ENCODE data around the gene IGF2BP3.
"Not testable (repeated sequence)": the region's sequence is repeated elsewhere in the genome, so short reads cannot be mapped to it uniquely, and the experiment has no call there.

The IGF2BP3 gene

DNA sequence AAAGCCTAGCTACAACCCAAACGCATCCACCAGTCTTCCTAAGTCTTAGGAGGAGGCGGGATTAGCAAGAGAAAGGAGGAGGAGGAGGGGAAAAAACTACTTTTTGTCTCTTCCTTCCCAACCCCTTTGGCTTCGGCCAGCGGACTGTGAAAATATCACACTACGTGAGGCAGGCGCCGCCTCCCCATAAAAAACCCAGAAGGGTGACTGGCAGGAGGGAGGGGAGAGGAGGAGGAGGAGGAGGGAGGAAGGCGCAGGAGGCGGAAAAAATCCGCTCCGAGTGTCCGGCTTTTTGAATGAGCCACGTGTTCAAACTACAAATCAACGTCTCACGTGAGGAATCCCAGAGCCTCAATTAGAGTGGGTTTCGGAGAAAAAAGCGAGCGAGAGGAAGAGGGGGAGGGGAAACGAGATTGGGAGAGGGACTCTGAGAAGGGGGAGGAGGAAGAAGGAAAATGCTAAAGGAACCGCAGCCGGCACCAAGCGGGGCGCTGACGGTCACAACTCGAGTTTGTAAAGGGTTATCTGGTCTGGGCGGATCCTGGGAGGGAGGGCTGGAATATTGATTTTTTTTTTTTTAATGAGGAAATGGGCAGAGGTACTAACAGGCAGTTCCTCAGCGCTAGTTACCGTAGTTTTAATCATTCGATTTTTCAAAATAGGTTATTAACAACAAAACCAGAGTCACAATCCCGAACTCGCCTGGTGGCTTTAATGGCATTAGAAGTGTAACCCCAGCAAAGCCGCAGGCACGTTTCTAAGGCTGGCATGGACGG, at the start of gene IGF2BP3:
Gene IGF2BP3, minus strand, starts transcription at position 162 of the 776 bp plus-strand sequence. CDS start 381 bp downstream, outside the sequence.
- in situ Hi-C loops (cut with HindIII; ENCODE audit: low pct_ligation_motif_present, low pct_unique_long_range_greater_than_20kb, low sequenced_read_pairs), result no loop called here
- DNase-seq, result peak; percentile 95

DNA sequence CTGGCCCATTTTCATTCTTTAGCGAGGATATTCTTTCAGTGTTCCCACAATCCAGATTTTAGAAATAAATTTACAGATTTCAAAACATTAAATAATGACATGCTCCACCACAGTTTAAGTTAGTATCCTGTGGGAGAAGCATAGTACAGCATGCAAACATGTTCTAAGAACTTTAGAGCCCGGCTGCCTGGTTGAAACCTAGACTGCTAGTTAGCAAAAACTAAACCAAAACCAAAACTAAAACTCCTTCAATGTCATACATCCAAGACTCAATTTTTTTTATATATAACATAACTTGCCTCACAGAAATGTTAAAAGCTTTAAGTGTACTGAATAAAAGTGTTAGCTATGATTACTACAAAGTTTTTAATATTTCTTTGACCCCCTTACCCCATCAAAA, 44.5 kb upstream of the IGF2BP3 start:
- DNase-seq, result no peak
- in situ Hi-C loops (cut with HindIII; ENCODE audit: low pct_ligation_motif_present, low pct_unique_long_range_greater_than_20kb, low sequenced_read_pairs), result no loop called here

DNA sequence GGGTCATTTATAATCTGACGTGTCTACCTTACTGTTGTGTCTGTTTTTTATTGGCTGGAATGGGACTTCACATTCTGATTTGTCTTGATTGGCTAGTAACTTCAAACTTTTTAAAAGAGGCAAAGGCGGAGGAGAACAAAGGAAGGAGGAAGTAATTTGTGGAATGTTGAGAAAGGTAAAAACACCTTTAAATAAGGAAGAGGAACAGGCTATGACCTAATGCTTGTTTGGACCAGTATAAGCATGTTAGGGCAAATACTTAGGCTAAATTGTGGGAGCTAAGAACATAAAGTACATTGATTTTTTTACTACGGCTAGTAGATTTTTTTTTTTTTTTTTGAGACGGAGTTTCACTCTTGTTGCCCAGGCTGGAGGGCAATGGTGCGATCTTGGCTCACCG, 43.5 kb upstream of the IGF2BP3 start:
- DNase-seq; in situ Hi-C loops (cut with HindIII; ENCODE audit: low pct_ligation_motif_present, low pct_unique_long_range_greater_than_20kb, low sequenced_read_pairs): not testable (repeated sequence)

- no peak for DNase-seq
- in situ Hi-C loops (cut with HindIII; ENCODE audit: low pct_ligation_motif_present, low pct_unique_long_range_greater_than_20kb, low sequenced_read_pairs), result no loop called here
These were observed 23.7 kb upstream of the IGF2BP3 start for GRCh38 chr7:23494009-23494408.

DNA sequence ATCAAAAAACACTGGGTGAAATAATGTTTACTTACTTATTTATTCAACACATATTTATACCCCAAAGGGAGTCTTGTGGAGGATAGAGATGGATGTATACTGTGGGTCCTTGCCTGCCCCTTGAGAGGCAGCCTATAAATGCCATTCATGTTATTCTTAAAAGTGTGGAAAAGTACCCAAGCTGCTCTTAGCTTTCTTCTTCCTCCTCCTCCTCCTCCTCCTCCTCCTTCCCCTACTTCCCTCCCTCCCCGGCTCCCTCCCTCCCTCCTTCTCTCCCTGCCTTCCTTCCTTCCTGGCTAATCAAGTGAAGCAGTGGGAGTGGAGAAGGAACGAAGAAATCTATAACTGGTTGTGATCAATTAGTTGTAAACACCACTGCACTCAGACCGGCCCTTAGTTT, 21.2 kb upstream of the IGF2BP3 start:
- no peak for DNase-seq
- in situ Hi-C loops (cut with HindIII; ENCODE audit: low pct_ligation_motif_present, low pct_unique_long_range_greater_than_20kb, low sequenced_read_pairs), result no loop called here

DNA sequence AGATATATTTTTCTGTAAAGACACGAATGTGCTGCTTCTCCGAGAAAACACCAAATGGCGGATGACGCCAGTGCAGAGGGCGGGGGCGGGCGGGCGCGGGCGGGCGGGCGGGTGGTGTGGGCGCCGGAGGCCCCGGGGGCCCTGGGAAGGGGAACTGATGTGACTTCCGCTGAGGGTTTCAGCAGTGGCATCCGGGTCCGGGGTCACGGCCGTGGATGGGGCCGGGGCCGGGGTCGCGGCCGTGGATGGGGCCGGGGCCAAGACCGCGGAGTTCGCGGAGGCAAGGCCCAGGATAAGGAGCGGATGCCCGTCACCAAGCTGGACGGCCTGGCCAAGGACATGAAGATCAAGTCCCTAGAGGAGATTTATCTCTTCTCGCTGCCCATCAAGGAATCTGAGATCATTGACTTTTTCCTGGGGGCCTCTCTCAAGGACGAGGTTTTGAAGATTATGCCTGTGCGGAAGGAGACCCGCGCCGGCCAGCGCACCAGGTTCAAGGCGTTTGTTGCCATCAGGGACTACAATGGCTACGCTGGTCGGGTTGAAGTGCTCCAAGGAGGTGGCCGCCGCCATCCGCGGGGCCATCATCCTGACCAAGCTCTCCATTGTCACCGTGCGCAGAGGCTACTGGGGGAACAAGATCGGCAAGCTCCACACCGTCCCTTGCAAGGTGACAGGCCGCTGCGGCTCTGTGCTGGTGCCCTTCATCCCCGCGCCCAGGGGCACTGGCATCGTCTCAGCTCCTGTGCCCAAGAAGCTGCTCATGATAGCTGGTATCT, 20.3 kb upstream of the IGF2BP3 start:
- in situ Hi-C loops (cut with HindIII; ENCODE audit: low pct_ligation_motif_present, low pct_unique_long_range_greater_than_20kb, low sequenced_read_pairs), result no loop called here
- DNase-seq, result no peak

DNA sequence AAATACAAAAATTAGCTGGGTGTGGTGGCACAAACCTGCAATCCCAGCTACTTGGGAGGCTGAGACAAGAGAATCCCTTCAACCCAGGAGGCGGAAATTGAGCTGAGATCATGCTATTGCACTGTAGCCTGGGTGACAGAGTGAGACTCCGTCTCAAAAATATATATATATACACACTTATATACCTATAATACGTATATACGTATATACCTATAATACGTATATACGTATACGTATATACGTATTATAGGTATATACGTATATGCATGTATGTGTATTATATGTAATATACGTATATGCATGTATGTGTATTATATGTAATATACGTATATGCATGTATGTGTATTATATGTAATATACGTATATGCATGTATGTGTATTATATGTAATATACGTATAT, 18.4 kb upstream of the IGF2BP3 start:
- DNase-seq; in situ Hi-C loops (cut with HindIII; ENCODE audit: low pct_ligation_motif_present, low pct_unique_long_range_greater_than_20kb, low sequenced_read_pairs): not testable (repeated sequence)

- no peak for DNase-seq
- in situ Hi-C loops (cut with HindIII; ENCODE audit: low pct_ligation_motif_present, low pct_unique_long_range_greater_than_20kb, low sequenced_read_pairs), result no loop called here
These were observed 17.4 kb upstream of the IGF2BP3 start for GRCh38 chr7:23487670-23488069.

DNA sequence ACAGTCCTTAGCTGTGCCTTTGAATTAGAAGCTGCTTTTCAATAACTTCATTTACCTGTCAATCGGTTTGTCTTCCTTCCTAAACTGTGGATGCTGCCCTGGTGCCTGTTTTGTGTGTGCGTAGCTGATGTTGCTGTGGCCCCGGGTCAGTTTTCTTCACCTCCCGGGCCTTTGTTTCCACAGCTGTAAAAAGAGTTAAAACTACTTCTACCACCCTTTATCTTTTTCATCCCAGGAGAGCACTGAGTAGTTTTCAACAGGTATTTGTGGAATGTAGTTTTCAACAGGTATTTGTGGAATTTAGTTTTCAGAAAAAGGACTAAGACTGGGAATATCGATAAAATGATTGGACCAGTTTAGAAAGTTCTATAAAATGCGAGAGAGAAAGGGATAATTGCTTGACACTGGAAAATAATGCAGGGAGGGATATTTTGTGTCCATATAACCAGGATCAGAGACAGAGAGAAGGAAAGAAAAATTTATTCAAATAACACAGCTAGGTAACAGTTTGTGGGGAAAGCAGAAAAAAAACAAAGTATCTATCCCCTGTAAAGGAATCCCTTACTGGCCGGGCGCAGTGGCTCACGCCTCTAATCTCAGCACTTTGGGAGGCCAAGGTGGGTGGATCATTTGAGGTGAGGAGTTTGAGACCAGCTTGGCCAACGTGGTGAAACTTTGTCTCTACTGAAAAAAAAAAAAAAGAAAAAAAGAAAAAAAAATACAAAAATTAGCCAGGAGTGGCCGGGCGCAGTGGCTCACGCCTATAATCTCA, 15.9 kb upstream of the IGF2BP3 start:
- in situ Hi-C loops (cut with HindIII; ENCODE audit: low pct_ligation_motif_present, low pct_unique_long_range_greater_than_20kb, low sequenced_read_pairs), result no loop called here
- DNase-seq, result no peak

- DNase-seq, result no peak
- in situ Hi-C loops (cut with HindIII; ENCODE audit: low pct_ligation_motif_present, low pct_unique_long_range_greater_than_20kb, low sequenced_read_pairs), result no loop called here
These were observed 12.4 kb upstream of the IGF2BP3 start for GRCh38 chr7:23482686-23483085.

DNA sequence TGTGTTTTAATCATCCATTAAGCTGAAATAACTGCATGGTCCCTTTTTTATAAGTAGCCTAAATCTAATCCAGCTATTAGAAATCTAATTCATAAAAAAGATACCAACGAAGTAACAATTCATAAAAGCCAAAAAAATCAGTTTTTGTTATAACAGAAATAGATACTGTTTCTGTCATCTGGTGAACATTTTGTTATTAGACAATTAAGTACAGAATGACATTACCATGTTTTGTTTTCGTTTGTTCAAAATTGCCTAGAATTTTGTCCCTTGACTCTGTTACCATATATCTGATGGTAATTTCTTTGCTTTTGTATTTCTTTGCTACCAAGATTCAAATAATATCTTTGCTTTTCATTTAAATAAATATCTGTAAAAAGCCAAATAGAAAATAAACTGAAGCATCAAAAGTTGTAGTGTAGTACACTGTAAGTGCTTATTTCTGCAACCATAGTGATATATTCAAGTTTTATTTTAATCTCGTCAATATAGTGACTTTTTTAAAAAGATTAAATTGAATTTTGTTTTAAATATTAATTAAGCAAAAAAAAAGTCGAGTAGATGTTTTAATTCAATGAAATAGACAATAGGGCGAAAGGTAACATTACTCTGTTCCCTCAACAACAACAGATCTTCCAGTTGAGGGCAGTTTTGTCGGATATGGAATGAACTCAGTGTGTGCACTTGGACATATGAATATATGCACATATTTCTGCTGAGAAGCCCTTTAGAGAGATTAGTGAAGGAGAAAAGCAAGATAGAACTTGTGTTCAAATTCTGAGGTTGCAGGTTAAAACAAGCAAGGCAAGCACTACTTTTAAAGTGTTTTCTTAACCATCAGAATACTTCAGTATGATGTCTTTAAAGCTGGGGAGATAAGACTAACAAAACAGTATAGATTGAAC, 7.9 kb upstream of the IGF2BP3 start:
- no peak for DNase-seq
- in situ Hi-C loops (cut with HindIII; ENCODE audit: low pct_ligation_motif_present, low pct_unique_long_range_greater_than_20kb, low sequenced_read_pairs), result no loop called here

- in situ Hi-C loops (cut with HindIII; ENCODE audit: low pct_ligation_motif_present, low pct_unique_long_range_greater_than_20kb, low sequenced_read_pairs), result no loop called here
- no peak for DNase-seq
These were observed 6.8 kb upstream of the IGF2BP3 start for GRCh38 chr7:23477157-23477499.

DNA sequence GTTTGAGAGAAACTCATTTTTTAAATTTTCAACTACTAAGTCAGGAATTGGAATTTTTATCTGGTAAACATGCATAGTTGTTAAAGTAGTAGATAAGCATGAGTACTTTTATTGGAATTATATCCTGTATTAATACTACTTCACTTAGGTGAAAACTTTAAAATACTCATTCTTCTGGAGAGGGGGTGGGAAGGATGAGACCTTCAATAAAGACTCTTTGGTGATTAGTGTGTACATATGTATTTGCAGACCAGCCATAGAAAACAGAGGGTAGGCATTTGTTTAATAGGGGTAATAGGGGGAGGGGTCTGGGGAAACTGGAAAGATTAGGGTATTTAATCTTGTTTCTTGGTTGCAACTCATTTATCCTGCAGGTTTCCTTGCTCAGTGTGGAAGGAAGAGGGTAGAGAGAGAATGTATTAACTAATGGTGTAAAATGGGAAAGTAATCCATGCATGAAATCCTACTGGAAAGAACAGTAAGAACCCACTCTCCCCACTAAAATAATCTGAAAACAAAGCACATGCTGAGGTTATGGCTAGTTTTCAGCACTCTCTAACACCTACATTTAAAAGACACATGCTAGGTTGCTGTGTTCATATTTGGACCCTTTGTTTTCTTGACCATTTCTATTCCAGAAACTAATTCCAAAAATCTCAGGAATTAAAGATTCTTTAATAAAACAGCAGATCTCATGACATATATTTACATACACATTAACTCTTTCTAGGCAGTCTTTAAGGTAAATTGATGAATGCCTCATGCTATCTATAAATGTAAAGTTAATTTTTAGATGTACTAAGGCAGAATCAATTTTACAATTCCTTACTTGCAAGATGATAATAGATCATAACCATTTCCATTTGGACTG, 6.2 kb upstream of the IGF2BP3 start:
- in situ Hi-C loops (cut with HindIII; ENCODE audit: low pct_ligation_motif_present, low pct_unique_long_range_greater_than_20kb, low sequenced_read_pairs), result no loop called here
- DNase-seq, result no peak

GRCh38 chr7:23475576-23475839, 5.2 kb upstream of the IGF2BP3 start:
- in situ Hi-C loops (cut with HindIII; ENCODE audit: low pct_ligation_motif_present, low pct_unique_long_range_greater_than_20kb, low sequenced_read_pairs), result no loop called here
- DNase-seq, result no peak

DNA sequence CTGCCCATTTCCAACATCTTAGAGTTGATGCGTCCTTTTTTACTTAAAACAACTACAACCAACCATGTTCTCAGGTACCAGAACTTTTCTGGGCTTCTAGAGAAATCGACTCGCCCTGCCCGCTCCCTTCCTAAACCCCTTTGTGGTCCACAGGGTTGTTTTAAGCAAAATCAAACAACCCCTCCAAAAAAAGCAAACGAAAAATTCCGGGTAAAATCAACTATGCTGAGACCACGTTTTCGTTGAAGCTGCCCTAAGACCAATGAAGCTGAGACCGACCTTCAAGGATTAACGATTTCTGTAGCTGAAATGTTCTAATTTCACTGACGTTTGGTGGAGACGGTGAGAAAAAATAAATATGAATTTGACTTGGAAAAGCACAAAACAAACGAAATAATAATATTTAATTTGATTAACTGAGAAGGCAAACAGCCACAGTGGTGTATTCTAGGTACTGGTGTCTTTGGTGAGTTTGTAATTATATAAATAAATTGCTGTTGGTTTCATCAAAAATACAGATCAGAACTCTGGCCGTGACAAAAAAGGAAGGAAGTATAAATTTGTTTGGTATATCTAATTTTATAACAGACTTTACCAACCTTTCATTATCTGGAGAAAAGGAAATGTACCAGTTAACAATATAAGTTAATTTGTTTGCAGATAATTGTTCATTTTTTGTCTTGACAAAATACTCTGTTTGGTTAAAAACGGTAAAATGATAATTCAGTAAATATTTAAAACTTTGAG, 4.7 kb upstream of the IGF2BP3 start:
- no peak for DNase-seq
- in situ Hi-C loops (cut with HindIII; ENCODE audit: low pct_ligation_motif_present, low pct_unique_long_range_greater_than_20kb, low sequenced_read_pairs), result no loop called here

DNA sequence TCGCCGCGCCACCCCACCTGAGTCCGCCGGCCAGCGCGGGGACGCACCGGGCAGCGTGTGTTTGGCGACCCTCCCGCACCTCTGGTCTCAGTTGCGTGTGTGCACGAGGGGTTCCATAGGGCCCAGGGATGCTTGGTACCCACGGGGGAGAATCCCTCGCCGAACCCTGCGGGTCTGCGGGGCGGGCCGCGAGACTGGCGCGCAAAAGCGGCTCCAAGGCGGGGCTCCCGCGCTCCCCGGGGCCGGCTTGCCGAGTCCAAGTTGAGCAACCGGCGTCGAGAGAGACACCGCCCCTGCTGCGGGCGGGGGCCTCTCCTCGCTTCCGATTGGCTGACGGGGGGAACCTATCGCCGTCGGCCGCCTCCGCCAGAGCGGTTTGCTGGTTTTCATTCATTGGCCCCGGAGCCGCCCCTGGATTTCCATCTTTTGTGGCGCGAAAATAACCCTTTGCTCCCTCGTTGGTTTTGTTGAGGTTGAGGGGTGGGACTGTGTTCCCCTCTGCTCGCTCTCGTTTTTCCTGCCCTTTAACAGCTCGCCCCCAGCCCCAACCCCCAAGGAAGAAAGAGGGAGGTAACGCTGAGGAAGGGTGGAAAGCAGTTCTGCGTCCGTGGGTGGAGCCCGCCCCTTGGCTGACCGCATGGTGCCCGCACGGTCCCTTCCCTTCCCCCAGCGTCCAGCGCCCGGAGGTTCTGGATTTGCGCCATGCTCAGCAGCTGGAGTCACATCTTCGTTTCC, 4.0 kb upstream of the IGF2BP3 start:
- in situ Hi-C loops (cut with HindIII; ENCODE audit: low pct_ligation_motif_present, low pct_unique_long_range_greater_than_20kb, low sequenced_read_pairs), result no loop called here

DNA sequence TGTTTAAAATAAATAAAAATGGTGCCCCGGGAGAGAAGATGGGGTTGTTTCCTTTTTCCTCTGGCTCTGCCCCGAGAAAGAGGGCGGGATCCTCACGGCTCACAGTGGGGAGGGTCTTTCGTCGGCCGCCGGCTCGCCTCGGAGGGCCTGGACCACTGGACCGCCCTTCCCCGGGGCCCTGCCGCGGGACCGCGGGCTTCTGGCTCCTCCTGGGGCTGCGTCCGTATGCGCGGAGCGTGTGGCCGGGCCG, 3.5 kb upstream of the IGF2BP3 start:
- in situ Hi-C loops (cut with HindIII; ENCODE audit: low pct_ligation_motif_present, low pct_unique_long_range_greater_than_20kb, low sequenced_read_pairs), result no loop called here
- peak; percentile 38 for DNase-seq

More for the DNA sequence above, 4.0 kb upstream of the IGF2BP3 start:
- DNase-seq, result peak; percentile 96
